ENCODE data around the gene ADGRL2.

ADGRL2 gene

DNA sequence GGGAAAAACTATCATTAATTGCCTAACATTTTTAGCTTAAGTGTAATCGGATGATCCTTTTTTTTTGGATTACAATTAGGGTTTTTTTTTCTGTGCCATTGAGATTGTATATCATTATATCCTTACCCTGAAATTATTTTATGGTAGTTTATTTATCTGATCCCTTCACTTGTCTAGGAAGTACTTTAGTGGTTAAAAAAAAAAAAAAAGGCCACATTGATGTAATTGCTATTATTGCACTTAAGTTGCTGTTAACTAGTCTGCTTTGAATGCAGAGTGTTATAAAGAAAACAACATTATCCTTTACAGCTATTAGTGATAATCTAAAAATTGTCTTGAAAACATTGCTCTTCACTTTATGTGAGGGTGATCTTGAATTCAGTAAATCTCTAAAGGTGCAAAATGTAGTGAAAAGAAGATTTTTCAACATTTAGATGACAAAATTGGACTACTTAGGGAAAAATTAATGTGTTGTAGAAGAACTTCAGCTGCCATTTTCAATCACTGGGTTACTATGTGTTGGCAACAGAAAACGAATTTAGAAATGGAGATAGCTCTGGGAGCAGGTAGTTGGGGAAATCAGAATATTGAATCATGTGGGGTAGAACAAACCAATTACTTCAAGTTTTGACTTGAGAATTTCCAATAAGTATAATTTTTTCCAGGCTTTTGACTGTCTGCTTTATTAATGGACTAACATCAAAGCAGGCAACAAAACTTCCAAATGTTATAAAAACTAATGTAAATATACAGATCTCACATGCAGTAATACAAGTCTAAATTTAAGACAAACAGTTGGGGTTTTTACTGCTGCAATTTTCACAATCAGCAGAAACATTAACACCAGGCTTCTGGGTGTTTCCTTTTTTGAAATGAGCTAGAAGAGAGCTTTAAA, 5.0 kb downstream of the ADGRL2 start:
- no peak for DNase-seq (ENCODE audit: low read depth)

DNA sequence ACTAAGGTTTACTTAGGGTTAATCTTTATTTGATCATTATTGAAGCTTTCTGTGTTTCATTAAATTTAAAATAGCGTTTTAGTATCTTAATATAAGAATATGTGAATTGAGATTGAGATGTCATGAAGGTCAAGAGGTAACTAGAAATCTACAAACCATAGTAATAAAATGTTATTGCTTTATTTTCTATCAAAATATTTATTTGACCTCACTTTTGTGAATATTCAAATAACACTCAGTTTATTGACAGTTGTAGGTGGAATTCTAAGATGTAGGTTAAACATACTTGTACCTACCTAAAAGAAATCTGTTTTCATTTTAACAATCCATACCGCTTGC, 5.7 kb downstream of the ADGRL2 start:
- no peak for DNase-seq (ENCODE audit: low read depth)

DNA sequence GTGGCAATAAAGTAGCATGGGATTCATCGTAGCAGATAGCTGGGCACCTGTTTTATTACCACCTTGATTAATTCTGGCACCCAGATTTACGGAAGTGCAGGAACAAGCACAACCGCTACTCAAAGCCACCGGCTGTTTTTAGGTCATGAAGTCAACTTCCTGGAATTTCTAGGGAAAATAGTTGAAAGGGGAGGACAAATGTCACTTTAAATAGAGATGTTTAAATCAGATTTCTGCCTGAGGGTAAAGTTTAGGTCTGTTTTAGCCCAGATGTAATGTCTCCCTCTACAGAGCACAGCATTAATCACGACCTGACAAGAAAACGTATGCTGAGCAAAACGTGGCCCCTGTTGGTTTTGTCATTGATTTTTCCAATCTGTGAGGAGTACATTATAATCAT, 8.0 kb downstream of the ADGRL2 start:
- no peak for DNase-seq (ENCODE audit: low read depth)

DNA sequence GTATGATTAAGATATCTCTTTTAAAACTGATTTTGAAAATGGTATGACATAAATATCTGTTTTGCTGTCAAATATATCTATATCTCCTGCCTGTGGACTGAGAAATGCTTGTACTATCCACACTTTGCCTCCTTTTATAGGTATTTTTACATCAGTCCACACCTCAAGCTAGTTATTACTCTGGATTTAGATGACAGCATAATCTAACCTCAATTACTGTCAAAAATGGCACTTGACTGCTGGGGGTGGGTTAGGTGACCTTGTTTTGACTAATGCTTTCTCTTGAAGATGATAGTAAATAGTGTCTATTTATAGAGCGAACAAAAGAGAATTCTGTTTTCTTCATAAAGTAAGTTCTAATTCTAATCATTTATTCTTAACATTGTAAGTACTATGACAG, 9.1 kb downstream of the ADGRL2 start:
- DNase-seq (ENCODE audit: low read depth), result no peak

DNA sequence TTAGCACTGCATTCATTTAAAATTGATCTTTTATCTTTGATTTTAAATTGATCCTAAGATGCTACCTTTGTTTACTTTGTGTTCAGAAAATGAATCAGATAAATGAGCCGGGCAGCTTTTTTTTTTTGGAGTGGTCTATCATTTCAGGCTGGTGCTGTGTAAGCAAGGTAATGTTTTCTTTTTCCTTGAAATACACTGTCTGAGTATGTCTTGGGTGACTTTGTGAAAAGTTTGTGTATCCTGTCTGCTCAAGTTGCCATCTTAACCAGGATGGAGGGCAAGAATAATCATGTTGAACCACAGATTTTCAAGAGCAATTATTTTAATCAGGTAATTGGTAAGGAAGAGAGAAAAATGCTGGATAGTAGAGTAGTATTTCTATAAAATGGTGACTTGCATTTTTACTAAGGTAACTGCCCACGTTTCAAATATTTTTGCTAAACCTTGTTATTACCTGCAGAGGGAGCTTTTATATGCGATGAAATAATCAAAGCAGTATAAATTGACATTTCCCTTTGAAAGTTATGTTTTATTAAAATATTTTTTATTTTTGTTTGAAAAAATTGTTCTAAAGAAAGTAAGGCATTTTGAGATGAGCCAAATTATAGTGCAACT, 11.1 kb downstream of the ADGRL2 start:
- DNase-seq (ENCODE audit: low read depth), result no peak

DNA sequence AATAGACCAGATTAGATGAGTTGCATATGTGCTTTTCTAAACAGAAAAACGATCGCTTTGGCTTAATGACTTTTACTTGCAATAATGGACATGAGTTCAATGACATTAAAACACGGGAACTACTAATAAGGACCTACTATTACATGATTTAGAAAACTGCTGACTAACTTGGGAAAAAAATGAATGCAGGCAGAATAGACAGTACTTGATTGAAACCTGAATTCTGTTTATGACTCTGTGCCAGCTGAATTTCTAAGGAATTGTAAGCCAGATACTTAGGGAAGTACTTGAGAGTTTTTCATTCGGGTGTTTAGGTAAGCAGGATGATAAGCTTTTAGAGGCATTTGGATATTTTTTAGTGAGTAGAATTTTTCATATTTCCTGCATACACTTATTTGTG, 12.0 kb downstream of the ADGRL2 start:
- no peak for DNase-seq (ENCODE audit: low read depth)

DNA sequence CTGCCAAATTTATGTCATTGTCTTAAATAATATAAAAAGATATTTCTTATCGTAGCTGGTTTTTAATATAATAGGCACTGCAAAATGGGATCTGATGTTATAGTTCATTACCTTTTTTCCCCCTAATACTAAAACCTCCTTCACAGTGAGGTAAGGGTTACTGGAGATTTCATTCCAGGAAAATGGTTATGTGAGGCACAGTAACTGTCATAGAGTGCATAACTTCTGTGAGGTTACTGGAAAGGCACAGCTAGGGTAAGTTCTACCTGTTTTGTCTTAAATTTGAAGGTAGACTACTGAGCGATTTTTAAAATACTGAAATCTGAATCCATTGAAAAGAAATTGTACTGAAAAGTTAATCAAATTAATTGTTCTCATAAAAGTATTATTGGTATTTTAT, 13.0 kb downstream of the ADGRL2 start:
- DNase-seq (ENCODE audit: low read depth), result no peak

DNA sequence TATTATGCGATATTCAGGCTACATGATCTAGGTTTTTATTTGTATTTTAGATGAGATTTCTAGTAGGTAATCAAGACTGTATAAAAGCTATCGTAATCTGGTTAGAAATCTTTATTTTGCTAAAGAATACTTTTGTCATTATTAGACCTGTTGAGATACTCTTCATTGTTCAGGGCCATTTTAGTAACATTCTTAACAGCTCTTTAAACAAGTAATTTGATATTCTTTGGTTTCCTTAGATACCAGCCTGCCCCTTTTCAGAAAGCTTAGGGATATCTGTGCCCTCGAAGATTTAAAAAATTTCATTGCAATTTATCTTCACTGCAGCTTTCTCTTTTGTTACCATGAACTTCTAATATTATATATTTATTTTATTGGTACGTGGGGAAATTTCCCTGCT, 18.9 kb downstream of the ADGRL2 start:
- no peak for DNase-seq (ENCODE audit: low read depth)

DNA sequence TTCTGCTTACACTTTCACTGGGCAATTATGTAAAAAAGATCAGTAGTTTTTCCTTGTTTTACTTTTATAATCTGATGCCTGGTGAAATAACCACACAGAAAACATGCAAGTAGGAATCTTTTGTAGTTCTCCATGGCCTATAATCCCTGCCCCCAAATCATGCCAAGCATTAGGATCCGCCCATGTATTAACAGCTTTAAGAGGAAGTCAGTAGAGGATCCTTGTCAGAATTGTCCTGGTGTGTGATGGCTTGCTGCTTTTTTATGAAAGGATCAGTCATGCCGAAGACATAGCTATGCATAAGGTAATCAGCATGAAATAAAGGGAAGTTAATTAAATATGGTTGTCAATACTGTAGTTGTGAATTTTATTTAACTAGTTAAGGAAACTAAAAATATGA, 20.0 kb downstream of the ADGRL2 start:
- DNase-seq (ENCODE audit: low read depth), result no peak

DNA sequence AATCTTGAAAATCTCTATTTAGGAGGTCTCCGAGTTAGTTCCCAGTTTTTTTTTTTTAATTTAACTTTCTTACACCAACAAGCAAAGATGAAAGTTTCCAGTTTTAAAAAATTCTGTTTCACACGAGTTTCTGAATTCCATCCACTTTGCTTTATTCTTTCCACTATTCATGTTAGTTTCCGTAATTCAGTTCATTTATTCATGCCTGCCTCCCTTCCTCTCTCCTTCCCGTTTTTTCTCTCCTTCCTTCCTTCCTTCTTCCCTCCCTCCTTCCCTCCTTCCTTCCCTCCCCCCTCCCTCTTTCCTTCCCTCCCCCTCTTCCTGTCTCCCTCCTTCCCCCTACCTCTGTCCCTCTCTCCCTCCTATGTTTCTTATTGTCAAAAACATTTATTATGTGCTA, 22.3 kb downstream of the ADGRL2 start:
- no peak for DNase-seq (ENCODE audit: low read depth)

DNA sequence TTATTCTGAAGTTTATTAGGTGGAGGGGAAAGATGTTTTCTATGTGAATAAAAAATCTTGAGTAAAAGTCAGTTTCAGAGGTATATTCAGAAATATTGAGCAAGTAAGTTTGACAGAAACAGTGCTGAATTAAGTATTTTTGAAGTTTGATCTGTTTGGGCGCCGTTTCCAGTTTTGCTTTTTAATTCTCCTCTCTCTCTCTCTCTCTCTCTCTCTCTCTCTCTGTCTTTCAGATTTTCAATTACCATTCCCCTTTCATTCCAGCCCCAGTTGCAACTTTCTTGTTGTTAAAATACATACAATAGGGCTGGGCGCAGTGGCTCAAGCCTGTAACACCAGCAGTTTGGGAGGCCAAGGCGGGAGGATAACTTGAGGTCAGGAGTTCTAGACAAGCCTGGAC, 24.0 kb downstream of the ADGRL2 start:
- DNase-seq (ENCODE audit: low read depth), result no peak

DNA sequence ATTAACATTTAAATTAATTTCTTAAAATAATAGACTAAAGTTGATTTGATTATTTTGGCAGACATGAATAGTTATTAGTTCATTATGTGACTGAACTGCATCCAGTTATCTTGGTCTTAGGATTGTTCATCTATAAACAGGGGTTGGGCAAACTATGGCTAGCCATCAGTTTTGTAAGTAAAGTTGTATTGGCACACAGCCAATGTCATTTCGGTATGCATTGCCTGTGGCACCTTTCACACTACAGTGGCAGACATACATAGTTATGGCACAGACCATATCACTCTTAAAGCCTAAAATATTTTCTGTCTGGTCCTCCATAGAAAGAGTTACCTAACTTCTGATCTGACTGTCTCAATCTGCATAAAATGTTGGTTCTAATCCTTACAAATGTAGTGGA, 27.2 kb downstream of the ADGRL2 start:
- DNase-seq (ENCODE audit: low read depth), result no peak

DNA sequence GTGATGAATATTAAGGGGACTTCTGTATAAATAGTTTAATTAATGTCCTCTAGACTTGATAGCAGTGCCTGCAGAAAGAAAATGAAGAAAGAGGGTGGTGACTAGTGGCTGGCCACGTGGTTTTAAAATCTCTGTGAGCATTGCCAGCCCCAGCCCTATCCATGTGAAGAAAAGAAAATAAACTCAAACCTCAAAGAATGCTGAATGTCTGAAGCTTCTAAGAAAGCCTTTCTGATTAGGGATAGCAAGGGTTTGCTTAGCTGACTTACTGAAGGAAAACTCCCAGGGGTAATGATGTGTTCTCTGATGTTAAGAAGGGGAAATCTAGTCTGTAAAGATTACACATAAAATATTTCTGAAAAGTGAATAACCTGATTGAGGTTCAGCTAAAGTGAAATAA, 31.8 kb downstream of the ADGRL2 start:
- DNase-seq (ENCODE audit: low read depth), result no peak

DNA sequence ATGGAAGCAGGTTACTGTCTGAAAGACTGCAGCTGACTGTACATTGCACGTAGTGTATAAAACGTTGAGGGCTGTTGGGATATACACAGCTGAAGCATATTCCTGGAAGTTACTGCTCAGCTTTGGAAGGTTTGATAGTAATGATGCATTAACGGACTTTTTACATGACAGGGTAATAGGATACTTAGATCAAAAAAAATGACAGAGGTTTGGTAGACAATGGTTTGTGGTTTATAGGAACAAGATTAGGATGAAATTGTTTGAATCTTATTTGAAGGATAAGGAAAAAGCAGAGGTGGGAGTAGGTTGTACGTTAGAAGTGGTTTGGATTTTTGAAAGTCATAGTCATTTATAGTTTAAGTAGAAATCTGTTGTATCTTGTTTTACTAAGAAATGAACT, 33.0 kb downstream of the ADGRL2 start:
- no peak for DNase-seq (ENCODE audit: low read depth)

DNA sequence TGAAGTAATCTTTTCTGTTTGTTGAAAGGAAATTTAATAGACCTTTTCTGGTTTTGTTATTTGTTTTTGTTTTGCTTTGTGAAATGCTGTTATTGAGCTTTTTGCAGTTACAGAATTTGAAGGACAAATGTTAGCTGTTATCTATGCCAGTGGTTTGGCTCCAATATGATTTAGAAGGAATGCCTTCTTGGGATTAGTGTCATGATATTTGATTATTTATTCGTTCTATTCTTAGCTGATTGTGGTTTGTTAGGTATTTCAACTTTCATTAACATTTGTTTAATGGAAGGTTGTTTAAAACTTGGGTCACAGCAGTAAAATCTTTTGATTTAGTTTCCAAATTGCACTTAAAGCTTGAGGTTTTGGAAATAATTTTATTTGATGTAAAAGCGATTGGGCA, 33.5 kb downstream of the ADGRL2 start:
- DNase-seq (ENCODE audit: low read depth), result no peak

DNA sequence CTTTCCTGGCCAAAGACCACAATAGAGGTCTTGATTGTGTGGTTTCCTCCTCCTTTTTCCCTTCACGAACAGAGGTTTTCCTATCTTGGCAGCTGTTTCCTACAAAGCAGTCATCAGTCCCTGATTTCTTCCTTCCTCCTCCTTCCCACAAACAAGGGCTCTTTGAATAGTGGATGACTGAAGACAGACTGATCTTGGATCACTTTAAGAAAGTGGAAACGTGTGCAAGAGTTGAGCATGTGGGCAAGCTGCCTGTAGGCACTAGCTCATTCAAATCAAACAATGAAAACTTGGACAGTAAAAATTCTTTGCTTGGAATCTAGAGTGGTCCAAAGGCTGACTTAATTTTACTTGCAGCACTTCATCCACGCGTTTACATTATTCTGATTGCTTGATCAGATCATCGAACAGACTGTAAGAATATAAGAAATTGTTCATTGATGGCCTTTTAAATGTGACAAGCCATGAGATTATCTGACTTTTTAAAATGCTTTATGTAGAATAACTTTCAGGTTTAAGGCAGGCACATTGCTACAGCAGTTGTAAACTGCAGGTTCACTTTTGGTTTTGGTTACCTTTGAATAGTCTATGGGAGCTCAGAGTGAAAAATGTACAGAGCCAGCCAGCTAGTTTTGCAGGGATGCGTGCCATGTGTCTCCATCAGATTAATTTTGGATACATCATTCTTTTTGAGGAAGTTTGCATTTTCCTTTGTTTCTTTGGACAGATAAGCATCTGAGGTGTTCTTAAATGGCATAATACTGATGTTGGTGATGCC, 34.4 kb downstream of the ADGRL2 start:
- DNase-seq (ENCODE audit: low read depth), result no peak

DNA sequence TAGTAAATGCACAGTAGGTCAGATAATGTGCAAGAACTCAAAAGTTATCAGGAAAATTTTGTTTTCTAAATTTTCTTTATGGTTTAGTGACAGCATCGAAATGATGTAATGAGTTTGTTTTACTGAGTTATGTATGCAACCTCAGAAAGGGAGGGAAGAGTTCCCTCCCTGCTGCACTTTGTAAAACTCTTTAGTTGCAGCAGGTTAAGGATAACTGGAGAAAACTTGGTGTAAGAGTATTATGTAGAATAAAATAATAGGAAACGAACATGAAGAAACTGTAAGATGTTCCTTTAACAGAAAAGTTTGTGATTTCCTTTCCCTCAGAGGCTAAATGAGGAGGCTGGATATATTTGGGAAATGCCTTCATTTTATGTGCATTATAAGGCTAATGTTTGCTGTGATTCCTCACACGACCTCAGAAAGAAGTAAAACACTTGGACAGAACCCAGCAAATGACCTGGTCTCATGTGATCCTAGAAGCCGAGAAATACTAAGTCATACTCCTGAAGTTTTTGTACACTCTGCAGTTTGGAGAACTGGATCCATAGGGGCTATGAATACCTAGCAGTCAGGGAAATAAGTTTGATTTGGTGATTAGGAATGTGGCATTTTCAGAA, 35.4 kb downstream of the ADGRL2 start:
- no peak for DNase-seq (ENCODE audit: low read depth)

DNA sequence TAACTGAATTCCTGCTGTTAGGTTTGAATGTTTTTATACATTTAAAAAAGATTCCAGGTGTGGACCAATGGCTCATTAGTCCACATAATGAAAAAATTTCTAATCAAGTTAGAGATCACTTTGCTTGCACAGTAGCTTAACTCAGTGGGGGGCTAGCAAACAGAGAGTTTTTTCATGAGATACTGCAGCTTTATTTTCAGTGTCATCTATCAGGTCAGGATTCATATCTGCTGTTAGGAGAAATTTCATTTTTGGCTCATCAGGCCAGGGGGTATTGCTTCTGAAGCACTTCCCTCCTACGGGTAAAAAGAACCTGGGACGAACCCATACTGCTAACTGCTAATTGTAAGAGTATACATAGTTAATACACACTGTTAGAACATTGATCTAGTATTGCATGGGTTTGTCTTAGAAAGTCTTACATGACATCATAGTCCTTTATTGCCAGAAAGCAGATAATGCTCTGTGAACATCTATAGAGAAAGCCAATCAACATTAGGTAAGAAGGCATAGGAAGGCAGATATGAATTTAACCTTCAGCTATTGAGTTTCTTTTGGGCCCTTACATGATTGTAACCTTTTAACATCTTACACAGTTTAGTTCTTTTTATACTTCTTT, 38.0 kb downstream of the ADGRL2 start:
- DNase-seq (ENCODE audit: low read depth), result no peak

DNA sequence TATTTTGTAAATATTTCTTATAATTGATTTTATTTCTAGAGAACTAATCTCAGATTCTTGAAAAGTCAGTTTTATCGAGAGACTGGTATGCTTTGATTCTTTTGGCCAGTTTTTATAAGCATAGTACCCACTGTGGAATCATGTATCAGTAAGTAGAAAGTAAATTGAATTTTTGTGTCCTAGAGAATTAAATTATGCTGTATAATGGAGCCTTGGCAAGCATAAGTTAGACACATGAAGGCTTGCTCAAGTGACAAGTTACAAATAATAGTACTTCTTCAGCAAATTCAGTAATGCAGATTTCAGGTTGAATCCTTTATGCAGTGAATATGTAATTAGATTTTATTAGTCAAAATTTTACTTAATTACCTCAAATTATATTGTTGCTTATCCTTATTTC, 40.1 kb downstream of the ADGRL2 start:
- no peak for DNase-seq (ENCODE audit: low read depth)

DNA sequence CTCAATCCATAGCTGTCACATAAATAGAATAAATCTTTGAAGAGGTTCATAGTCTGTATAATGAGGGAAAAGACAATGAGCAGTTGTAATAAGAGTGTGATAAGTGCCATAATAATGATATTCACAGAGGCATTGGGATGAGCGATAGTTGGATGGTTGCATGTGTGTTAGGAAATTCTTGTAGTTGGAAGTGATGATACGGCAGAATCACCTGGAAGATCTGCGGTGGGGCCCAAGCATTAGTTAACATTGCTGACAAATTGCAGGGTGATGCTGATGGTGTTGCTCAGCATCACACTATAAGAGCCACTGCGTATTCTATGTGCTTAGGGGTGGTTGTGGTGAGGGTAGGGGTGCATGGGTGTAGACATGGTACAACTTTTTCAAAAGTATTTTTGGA, 41.1 kb downstream of the ADGRL2 start:
- no peak for DNase-seq (ENCODE audit: low read depth)

DNA sequence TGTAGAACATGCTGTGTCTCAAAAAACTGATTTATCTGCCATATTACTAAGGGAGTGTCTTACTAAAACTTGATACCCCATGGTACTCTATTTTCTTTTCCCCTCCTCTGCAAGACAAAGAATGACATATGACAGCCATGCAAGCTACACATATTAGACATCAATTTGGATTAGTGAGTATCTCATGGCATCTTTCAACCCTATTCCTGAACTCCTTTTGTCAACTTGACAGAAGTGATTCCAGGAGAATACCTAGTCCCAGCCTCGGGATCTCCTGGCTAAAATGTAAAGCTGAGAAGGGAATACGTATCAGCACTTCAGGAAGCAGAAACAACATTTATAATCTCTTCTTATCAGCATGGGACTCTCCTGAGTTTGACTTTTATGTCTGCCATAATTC, 43.7 kb downstream of the ADGRL2 start:
- DNase-seq (ENCODE audit: low read depth), result no peak

DNA sequence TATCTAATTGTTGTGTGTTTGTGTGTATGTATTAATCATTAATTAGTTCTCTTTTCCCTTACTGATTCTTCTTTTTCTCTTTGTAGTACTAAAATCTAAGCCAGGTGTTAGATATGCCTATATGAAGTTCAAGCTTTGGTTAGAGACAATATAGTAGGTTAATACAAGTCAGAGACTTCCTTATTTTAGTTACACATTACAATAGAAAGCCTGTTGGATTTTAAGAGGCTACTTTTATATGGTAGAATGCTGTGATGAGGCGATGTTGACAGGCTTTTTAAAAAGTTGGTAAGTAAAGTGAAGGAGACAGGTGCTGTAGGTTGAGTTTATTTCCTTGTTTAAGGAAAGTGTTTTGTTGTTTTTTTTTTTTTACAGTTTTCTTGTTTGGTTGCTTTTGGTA, 45.9 kb downstream of the ADGRL2 start:
- no peak for DNase-seq (ENCODE audit: low read depth)
